Esophagus squamous epithelium (tissue), 4 donors: Measurements from ENCODE around the gene MYO9B.

Experiments used
- CTCF ChIP-seq, 6 experiments: fragments of 450-650 bp in 4 of 6; fragments of 200-600 bp in 2 of 6; sonication (generic) in 2 of 6; IDR thresholded peaks; one replicate each; pipeline ENCODE4 v1.5.1; 2016 to 2019; ENCODE audit warnings: antibody characterized with exemption in 6 of 6, mild to moderate bottlenecking in 4 of 6, moderate library complexity in 4 of 6
- POLR2A ChIP-seq, 4 donors: fragments of 450-650 bp; IDR thresholded peaks; one replicate each; pipeline ENCODE4 v1.6.1; 2017; ENCODE audit warnings: antibody characterized with exemption in 4 of 4, mild to moderate bottlenecking in 4 of 4, moderate library complexity in 3 of 4

- no peak for TF ChIP-seq CTCF (IDR thresholded peaks at IDR 0.05)
- no peak for TF ChIP-seq POLR2A (IDR thresholded peaks at IDR 0.05)
Measured at GRCh38 chr19:17219286-17219685, 143.7 kb downstream of the MYO9B start.
